ENCODE measurements around the gene SIGLEC11. TPM values are rescaled to one million over a fixed set of nuclear protein-coding genes. Genes with fewer than 3 reads are reported as not detected.
"Not testable (repeated sequence)": the region's sequence is repeated elsewhere in the genome, so short reads cannot be mapped to it uniquely, and the experiment has no call there.

SIGLEC11 gene, protein sequence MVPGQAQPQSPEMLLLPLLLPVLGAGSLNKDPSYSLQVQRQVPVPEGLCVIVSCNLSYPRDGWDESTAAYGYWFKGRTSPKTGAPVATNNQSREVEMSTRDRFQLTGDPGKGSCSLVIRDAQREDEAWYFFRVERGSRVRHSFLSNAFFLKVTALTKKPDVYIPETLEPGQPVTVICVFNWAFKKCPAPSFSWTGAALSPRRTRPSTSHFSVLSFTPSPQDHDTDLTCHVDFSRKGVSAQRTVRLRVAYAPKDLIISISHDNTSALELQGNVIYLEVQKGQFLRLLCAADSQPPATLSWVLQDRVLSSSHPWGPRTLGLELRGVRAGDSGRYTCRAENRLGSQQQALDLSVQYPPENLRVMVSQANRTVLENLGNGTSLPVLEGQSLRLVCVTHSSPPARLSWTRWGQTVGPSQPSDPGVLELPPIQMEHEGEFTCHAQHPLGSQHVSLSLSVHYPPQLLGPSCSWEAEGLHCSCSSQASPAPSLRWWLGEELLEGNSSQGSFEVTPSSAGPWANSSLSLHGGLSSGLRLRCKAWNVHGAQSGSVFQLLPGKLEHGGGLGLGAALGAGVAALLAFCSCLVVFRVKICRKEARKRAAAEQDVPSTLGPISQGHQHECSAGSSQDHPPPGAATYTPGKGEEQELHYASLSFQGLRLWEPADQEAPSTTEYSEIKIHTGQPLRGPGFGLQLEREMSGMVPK
- 0.60 TPM for total RNA-seq
- long read RNA-seq: 0 reads

DNA sequence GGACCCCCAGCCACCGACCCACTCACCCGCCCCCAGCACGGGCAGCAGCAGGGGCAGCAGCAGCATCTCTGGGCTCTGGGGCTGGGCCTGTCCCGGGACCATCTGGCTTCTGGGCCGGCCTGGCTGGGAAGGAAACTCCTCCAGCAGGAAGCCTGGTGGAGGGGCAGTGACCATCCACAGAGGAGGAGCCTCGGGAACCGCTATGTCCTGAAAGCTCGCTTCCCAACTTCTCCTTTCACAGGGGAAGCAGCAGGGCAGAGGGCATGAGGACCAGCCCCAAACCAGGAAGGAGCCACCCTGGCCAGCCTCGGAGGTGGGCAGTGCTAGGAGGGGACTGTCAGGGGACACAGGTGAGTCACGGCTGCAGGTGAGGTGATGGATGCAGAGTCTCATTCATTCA is at the start of gene SIGLEC11:
Gene SIGLEC11 (minus strand): TSS at position 193 of the 400 bp plus-strand sequence. CDS start 91 bp downstream, at position 102.
- ATAC-seq (peak; percentile 63), DNase-seq (ENCODE audit: missing footprints) (peak; percentile 50)

DNA sequence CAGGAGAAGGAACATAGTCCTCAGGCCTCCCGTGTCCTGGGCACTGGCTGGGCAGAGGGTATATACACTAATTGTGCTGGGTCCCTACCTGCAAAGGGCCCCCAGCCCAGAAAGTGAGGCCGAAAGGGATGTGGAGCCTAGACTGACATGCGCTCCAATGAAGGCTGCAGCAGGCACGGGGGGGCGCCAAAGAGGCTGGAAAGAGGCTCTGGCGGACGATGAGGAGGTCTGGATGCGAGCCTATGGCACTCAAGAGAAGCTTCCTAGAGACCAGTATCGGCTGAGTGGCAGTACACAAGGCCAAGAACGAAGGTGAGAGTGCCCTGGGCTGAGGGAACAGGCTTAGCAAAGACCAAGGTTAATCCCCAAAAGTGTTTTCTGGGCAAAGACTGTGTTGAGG is 47.6 kb upstream of the SIGLEC11 start:
- intact Hi-C loops (cut with DNase I): no loop called here
- no peak for DNase-seq (ENCODE audit: missing footprints)
- ATAC-seq: peak; percentile 23

More for the DNA sequence above, at the start of gene SIGLEC11:
- intact Hi-C loops (cut with DNase I): not testable (repeated sequence)

DNA sequence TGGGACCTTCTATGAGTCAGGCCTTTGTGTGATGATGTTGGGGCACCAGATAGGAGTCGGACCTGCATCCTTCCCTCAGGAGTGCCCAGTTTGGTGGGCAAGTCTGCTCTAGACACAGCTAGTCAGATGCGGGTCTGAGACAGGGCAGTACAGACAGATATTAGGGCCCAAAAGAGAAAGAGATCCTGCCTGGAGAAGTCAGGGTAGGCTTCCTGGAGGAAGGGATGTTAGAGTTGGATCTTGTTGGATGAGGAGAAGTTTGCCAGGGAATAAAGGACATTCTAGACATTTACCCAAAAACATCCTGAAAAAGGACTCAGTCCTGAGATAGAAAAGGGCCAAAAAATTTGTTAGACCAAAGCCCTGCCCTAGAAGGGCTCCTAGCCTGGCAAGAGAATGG is 47.0 kb upstream of the SIGLEC11 start:
- no peak for ATAC-seq
- DNase-seq (ENCODE audit: missing footprints): no peak
- intact Hi-C loops (cut with DNase I): no loop called here

DNA sequence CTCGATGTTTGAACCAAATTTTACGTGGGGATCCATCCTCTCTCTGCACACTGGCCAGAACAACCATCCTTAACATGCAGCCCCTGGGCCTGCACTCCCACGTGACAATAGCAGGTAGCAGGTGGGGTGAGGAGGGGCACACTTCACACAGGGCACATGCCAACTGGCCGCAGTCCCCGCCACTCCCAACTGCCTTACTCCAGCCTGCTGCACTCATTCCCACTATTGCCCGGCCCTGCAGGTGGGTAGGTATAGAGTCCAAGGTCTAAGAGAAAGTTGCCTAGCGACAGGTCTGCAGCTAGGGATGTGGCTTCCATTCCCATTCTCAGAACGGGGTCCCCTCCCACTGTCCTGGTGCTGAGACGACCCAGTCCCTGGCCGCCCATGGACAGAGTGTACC is 46.2 kb upstream of the SIGLEC11 start:
- intact Hi-C loops (cut with DNase I): no loop called here
- ATAC-seq: peak; percentile 9
- DNase-seq (ENCODE audit: missing footprints): peak; percentile 32

DNA sequence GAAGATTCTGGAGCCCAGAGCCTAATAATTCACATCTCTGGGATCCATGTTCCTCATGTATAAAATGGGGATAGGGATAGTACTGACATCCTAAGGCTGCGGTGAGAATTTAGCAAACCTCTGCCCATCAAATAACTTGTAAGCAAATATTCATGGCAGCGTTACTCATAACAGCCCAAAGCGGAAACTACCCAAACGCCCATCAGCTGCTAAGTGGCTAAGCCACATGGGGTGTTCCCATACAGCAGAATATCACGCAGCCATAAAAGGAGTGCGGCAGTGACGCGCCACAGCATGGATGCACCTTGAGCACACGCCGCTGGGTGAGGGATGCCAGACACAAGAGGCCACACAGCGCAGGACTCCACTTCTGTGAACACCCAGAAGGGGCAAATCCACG is 44.5 kb upstream of the SIGLEC11 start:
- DNase-seq (ENCODE audit: missing footprints) (peak; percentile 31), ATAC-seq (no peak)
- intact Hi-C loops (cut with DNase I): no loop called here

DNA sequence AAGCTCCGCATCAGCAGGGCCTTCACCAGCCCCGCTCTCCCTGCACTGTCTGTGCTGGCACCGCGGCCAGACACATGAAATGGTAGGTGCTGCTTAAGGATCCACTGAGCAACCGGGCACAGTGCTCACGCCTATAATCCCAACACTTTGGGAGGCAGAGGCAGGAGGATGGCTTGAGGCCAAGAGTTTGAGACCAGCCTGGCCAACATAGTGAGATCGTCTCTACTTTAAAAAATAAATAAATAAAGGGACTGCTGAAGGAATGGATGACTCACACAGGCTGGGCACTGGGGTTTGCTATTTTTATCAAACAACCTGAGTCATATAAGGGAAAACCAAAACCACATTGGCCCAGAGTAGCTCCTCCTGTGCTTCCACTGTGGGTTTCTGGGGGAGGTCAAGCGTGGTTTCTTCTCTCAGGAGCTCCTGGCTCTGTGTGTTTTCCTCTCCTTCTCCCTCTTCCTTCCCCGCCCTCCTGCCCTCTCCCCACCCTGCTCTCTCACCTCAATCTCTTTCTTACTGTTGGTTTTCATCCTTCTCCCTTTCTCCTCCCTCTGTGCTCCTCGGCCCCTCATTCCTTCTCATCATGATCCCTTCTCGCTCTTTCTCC is 42.9 kb upstream of the SIGLEC11 start:
- DNase-seq (ENCODE audit: missing footprints): peak; percentile 50
- no peak for ATAC-seq
- intact Hi-C loops (cut with DNase I): no loop called here

DNA sequence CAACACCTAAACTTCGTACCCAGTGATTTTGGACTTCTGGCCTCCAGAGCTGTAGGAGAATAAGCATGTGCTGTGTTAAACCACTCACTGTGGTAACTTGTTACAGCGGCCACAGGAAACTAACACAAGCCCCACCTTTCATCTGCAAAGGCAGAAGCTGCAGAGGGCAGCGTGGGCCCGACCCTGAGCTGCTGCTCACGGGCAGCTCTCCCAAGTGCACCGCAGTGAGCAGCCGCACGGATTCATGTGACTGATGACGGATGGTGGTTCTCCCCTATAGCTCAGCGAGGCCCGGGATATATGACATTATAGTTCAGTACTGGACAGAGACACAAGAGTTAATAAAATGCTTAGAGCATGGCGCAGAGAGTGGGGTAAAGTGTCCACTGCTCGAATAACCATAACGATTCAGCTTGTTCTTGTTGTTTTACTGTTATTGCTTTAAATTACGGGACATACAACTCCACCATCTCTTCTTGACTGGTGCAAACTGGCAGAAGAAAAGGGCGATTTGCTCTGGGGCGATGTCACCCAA is 42.3 kb upstream of the SIGLEC11 start:
- ATAC-seq (no peak), DNase-seq (ENCODE audit: missing footprints) (peak; percentile 55)
- intact Hi-C loops (cut with DNase I): no loop called here

DNA sequence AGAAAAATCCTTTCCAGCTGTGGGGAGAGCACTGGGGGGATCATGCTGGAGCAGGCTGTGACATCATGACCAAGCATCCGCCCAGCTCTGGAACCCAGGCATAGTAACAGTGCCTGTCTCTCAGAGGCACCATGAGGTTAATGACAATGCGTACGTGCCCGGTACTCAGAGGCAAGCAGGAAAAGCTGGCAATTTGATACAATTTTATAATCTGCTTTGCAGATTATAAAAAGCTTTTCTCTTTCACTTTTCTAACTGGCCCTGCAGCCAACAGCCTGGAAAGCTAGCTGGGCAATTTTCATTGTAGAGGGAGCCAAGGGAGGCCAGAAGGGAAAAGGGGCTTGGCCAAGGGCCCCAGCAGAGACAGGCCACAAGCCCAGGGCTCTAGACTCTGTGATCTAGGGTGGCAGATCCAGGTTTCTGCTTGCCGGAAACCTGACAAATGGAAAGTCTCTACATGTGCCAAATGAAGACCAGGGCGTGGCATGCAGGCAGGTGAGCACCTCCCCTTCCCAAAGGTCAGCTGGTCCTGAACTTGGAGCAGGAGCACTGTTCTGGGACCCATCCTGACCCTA is 41.5 kb upstream of the SIGLEC11 start:
- intact Hi-C loops (cut with DNase I): no loop called here
- DNase-seq (ENCODE audit: missing footprints) (peak; percentile 56), ATAC-seq (peak; percentile 43)

DNA sequence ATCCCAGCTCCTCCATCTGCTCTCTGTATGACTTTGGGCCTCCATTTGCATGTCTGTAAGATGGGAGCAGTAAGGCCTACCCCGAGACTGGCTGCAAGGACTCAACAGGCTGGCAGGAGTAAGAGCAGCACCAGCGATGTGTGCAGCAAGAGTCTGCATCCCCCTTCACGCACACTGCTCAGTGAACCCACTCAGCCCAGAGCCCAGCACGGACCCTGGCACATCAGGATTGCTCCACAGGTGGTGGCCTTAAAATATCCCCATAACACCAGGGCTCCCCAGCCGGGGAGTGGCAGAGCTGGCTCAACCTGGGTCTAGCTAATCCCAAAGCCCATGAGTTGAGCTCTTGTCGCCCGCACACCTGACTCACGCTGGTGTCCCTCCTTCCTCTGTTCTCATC is 40.8 kb upstream of the SIGLEC11 start:
- ATAC-seq (no peak), DNase-seq (ENCODE audit: missing footprints) (peak; percentile 22)
- intact Hi-C loops (cut with DNase I): no loop called here

DNA sequence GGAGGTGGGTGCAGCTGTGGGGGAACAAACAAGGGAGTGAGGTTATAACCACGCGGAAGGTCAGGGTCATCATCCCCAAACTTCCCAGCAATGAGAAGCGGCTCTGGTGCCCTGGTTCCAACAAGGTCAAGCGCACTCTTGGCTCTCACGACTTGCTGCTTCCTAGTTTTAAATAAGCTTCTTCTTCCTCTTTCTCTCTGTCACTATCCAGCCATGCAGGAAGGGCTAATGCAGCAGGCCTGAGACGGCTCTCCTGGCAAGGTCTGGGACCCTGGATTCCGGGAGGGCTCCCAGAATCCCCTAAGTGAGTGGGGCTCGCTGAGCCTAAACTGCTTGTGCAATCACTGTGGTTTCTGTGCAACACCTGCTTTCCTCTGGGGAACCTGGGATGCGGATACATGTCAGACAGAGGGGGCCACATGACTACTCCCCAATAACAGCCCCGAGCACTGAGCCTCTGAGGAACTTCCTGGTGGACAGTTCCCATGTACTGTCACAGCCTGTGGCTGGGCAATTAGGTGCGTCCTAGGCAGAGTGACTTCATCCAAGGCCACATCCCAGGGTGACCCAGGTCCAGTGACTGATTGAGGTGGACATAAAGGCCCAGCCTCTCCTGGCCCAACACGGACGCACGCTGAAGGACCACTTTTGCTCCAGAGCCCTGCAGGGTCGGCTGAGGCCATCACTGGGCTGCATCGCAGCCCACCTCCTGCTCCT is 40.0 kb upstream of the SIGLEC11 start:
- DNase-seq (ENCODE audit: missing footprints) (no peak), ATAC-seq (no peak)
- intact Hi-C loops (cut with DNase I): no loop called here

DNA sequence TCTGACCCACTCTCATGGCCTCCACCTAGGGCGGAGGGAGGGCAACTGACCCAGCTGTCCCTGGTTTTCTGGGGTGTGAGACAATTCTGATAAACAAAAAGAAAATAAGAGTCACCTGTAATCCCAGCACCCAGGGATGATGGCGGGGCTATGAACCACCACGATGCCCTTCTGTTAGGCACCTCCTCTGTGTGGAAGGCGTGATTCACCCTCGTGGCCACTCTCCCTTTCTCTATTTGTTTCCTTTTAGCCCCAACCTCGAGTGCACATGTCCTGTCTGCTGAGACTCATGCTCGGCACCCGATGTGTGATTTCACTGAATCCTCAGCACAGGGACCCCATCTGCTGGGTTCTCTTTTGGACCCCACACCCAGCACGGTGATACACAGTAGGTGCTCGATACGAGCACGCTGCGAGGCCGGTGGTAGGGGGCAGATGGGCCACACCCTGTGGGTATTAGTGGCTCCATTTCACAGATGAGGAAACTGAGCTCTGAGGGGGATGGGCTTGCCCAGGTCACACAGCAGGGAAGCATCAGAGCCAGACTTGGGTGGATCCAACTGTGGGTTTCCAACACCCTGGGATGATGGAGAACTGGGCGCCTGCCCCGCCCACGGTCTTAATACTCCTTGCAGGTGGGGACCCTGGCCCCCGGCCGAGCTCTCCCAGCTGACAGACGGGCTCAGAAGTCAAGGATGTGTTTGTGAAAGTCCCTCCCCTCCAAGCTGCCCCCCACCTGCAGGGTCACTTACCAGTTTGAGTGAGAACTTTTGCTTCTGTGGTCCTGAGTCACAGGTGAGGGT is 39.3 kb upstream of the SIGLEC11 start:
- DNase-seq (ENCODE audit: missing footprints): peak; percentile 66
- intact Hi-C loops (cut with DNase I): no loop called here
- ATAC-seq: no peak

DNA sequence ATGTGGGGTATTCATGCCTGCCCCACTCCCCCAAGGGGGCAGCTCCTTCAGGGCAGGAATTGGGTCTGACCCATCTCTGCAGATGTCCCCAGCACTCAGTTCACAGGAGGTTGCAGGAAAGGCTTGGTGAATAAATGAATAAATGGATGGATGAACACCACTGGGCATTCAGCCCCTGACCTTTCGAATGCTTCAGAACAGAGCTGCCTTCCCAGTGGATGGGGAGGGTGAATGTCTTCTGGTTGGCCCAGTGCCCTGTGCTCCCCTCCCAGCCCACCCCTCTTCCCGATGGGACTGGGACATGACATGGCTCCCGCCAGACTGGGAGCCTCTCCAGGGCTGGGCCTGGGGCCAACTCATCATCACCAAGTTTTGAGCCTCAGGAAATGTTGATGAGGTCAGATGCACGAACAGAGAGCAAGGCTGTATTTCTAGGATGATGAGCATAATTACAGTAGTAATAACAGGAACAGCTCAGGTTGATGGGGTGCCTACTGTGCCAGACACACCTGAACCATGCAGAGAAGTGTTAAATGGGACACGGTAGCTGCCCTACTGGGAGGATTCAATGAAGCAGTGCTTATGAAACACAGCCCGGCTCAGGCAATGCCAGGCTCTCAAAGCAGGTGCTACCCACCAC is 38.5 kb upstream of the SIGLEC11 start:
- intact Hi-C loops (cut with DNase I): no loop called here
- DNase-seq (ENCODE audit: missing footprints) (peak; percentile 50), ATAC-seq (no peak)

DNA sequence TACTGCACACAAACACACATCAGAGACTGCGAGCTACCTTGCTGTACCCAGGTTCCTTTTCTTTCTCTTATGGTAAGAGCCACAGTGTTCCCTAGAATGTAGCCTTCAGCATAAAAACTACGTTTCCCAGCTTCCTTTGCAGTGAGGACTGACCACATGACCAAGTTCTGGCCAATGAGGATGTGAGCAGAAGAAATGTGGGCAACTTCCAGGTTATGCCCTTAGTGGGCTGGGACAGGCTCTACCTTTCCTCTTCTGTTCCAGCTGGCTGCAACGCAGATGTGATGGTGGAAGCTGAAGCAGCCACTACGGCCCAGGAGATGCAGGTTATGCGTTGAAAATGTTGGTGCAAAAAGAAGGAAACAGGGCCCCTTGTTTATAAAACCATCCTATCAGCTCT is 36.7 kb upstream of the SIGLEC11 start:
- intact Hi-C loops (cut with DNase I): no loop called here
- no peak for ATAC-seq
- DNase-seq (ENCODE audit: missing footprints): peak; percentile 62

DNA sequence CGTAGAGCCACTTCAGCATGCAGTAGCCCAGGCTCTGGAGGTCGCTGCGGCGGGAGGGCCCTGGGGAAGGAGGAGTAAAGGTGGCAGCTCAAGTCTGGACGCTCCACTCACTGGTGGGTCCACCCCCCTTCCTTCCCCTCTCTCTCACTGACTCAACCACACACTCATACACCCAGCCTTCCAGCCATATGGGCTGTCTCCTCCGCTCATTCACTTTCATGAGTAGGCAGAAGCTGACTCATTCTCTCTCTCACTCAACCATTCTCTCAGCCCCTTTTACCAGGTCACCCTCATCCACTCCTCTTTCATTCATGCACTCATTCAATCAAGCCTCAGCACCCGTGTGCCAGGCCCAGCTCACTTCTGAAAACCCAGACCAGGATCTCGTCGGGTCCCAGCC is 27.5 kb upstream of the SIGLEC11 start:
- no peak for ATAC-seq
- peak; percentile 3 for DNase-seq (ENCODE audit: missing footprints)
- intact Hi-C loops (cut with DNase I): no loop called here

DNA sequence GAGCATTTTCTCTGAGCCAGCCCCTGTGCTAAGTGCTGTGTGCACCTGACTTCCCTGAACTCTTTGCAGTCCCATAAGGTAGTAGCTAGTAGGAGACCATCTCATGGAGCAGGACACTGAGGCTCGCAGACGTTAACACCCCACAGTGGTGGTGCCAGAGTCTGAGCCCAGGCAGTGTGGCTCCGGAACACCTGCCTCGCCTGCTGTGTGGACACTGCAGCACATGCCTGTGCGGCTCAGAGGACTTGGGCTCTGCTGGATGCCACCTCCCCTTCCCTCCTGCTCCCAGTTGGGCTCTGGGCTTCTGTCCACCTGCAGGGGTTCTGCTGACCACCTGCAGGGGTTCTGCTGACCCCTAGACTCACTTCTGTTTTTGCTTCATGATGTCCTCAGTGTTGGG is 27.0 kb upstream of the SIGLEC11 start:
- ATAC-seq (no peak), DNase-seq (ENCODE audit: missing footprints) (peak; percentile 23)
- intact Hi-C loops (cut with DNase I): no loop called here

DNA sequence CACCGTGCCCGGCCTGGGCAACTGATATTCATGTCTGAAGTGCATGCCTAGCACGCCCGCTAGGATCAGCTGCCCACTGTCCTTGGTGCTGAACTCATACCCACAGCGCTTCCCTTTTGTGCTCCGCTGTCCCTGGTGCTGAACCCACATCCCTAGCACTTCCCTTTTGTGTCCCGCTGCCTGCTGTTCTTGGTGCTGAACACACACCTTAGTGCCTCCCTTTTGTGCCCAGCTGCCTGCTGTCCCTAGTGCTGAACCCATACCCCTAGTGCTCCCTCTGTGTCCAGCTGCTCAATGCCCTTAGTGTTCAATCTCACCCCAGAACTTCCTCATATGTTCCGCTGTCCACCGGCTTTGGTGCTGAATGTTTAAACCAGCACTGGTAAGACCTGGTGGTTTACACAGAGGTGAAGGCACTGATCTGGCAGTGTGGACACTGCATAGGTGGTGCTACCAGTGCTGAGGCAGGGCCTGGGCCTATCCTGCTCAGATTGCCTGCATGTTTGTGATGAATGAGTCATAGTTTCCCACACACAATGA is 26.3 kb upstream of the SIGLEC11 start:
- ATAC-seq (peak; percentile 79), DNase-seq (ENCODE audit: missing footprints) (peak; percentile 89)
- intact Hi-C loops (cut with DNase I): no loop called here

DNA sequence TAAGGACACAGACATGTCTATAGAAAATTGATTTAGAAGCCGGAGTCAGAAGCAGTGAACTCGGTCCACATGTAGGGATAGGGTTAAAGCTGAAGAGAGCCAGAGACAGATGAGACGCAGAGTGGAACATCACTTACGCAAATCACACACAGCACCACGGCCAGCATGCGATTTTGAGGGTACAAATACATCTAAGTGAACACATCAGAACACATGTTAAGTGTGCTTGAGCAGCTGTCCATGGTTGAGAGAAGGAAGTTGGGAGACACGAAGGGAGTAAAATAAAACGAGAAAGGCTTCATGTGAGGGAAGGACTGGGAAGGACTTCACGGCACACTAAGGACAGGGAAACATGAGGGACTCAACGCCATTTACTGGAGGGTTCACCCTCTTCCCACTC is 25.4 kb upstream of the SIGLEC11 start:
- intact Hi-C loops (cut with DNase I): no loop called here
- ATAC-seq (no peak), DNase-seq (ENCODE audit: missing footprints) (peak; percentile 9)
